Neural progenitor cell (in vitro differentiated cells): ENCODE results near the gene SMG7.

Source experiments
- CTCF ChIP-seq: fragments of 200-600 bp; sonication (generic); IDR thresholded peaks from 2 replicates; pipeline ENCODE4 v1.5.1; 2017; ENCODE audit warnings: antibody characterized with exemption, mild to moderate bottlenecking
- EZH2 ChIP-seq: fragments of 200-600 bp; sonication (generic); IDR thresholded peaks from 2 replicates; pipeline ENCODE4 v1.6.1; 2017; ENCODE audit warnings: antibody characterized with exemption, mild to moderate bottlenecking, moderate library complexity

- no peak for TF ChIP-seq CTCF
- no peak for TF ChIP-seq EZH2
These were observed 96.1 kb downstream of the SMG7 start for GRCh38 chr1:183568176-183569021.
